ENCODE data around the gene NUDCD3. TPM values are rescaled to one million over a fixed set of nuclear protein-coding genes. Genes with fewer than 3 reads are reported as not detected.

NUDCD3 gene
- total RNA-seq, 2 experiments from 2014 or later: 99.1 to 113 TPM

GRCh38 chr7:44382459-44383265 is 107.8 kb downstream of the NUDCD3 start:
- POLR2A ChIA-PET: no interaction called here
- H3K27ac Mint-ChIP-seq: no peak overlapping the region
- H3K27me3 Mint-ChIP-seq: no peaks in the 10 kb centered on the region
- DNase-seq (no peak), ATAC-seq (ENCODE audit: low read depth) (no peak)
- peaks cover 1% of the 10 kb centered on the region for H3K36me3 Mint-ChIP-seq
- H3K9me3 Mint-ChIP-seq: no peaks in the 10 kb centered on the region
- H3K4me3 Mint-ChIP-seq: no peak overlapping the region
- peaks cover 4% of the 10 kb centered on the region for H3K4me1 Mint-ChIP-seq

- Mint-ChIP-seq H3K36me3 (peaks cover 1% of the 10 kb centered on the region), H3K27me3 (no peaks in the 10 kb centered on the region), H3K27ac (peak overlapping the region; percentile 30), H3K4me1 (peaks cover 2% of the 10 kb centered on the region), H3K9me3 (no peaks in the 10 kb centered on the region), H3K4me3 (no peak overlapping the region)
- no peak for DNase-seq
- POLR2A ChIA-PET: interaction anchor here (0.6 kb wide), 1 partner anchor 645 kb away, joined by 3 read pairs; no protein-coding TSS in a partner anchor
- ATAC-seq (ENCODE audit: low read depth): no peak
Observed at GRCh38 chr7:44381494-44382220, 108.8 kb downstream of the NUDCD3 start.

GRCh38 chr7:44380831-44381493 is 109.5 kb downstream of the NUDCD3 start:
- no peaks in the 10 kb centered on the region for H3K27me3 Mint-ChIP-seq

GRCh38 chr7:44380189-44380830 is 110.1 kb downstream of the NUDCD3 start:
- H3K27ac Mint-ChIP-seq: no peak overlapping the region
- DNase-seq: no peak
- POLR2A ChIA-PET: no interaction called here

More at GRCh38 chr7:44380831-44381493, 109.5 kb downstream of the NUDCD3 start:
- Mint-ChIP-seq H3K4me3 (no peak overlapping the region), H3K9me3 (no peaks in the 10 kb centered on the region), H3K4me1 (peaks cover 2% of the 10 kb centered on the region), H3K27ac (peak overlapping the region; percentile 30), H3K36me3 (peaks cover 1% of the 10 kb centered on the region)
- POLR2A ChIA-PET: no interaction called here
- ATAC-seq (ENCODE audit: low read depth) (no peak), DNase-seq (no peak)

GRCh38 chr7:44379366-44380188 is 110.9 kb downstream of the NUDCD3 start:
- H3K27me3 Mint-ChIP-seq: peaks cover 2% of the 10 kb centered on the region
- DNase-seq (no peak), ATAC-seq (ENCODE audit: low read depth) (no peak)
- no peak overlapping the region for H3K27ac Mint-ChIP-seq
- POLR2A ChIA-PET: no interaction called here
- H3K4me1 Mint-ChIP-seq: peaks cover 2% of the 10 kb centered on the region
- H3K36me3 Mint-ChIP-seq: no peaks in the 10 kb centered on the region
- no peak overlapping the region for H3K4me3 Mint-ChIP-seq
- H3K9me3 Mint-ChIP-seq: no peaks in the 10 kb centered on the region

More at GRCh38 chr7:44380189-44380830, 110.1 kb downstream of the NUDCD3 start:
- Mint-ChIP-seq H3K9me3 (no peaks in the 10 kb centered on the region), H3K27me3 (no peaks in the 10 kb centered on the region), H3K4me1 (peaks cover 2% of the 10 kb centered on the region), H3K36me3 (no peaks in the 10 kb centered on the region), H3K4me3 (no peak overlapping the region)
- no peak for ATAC-seq (ENCODE audit: low read depth)

GRCh38 chr7:44378744-44379143 is 111.7 kb downstream of the NUDCD3 start:
- no peak overlapping the region for H3K27ac Mint-ChIP-seq
- DNase-seq: no peak
- H3K27me3 Mint-ChIP-seq: peaks cover 2% of the 10 kb centered on the region
- H3K36me3 Mint-ChIP-seq: no peaks in the 10 kb centered on the region
- POLR2A ChIA-PET: no interaction called here
- H3K9me3 Mint-ChIP-seq: no peaks in the 10 kb centered on the region
- ATAC-seq (ENCODE audit: low read depth): no peak
- no peak overlapping the region for H3K4me3 Mint-ChIP-seq
- H3K4me1 Mint-ChIP-seq: peaks cover 2% of the 10 kb centered on the region

GRCh38 chr7:44377681-44378421 is 112.6 kb downstream of the NUDCD3 start:
- Mint-ChIP-seq H3K4me3 (no peak overlapping the region), H3K9me3 (no peaks in the 10 kb centered on the region), H3K36me3 (no peaks in the 10 kb centered on the region), H3K27me3 (peaks cover 2% of the 10 kb centered on the region), H3K27ac (no peak overlapping the region), H3K4me1 (peaks cover 5% of the 10 kb centered on the region)
- no peak for ATAC-seq (ENCODE audit: low read depth)
- DNase-seq: no peak
- POLR2A ChIA-PET: no interaction called here

- ATAC-seq (ENCODE audit: low read depth) (no peak), DNase-seq (no peak)
- H3K4me3 Mint-ChIP-seq: no peak overlapping the region
- H3K36me3 Mint-ChIP-seq: no peaks in the 10 kb centered on the region
- peaks cover 8% of the 10 kb centered on the region for H3K4me1 Mint-ChIP-seq
- H3K9me3 Mint-ChIP-seq: no peaks in the 10 kb centered on the region
- POLR2A ChIA-PET: no interaction called here
- H3K27ac Mint-ChIP-seq: peak overlapping the region; percentile 34
- peaks cover 2% of the 10 kb centered on the region for H3K27me3 Mint-ChIP-seq
Observed at GRCh38 chr7:44377134-44377463, 113.4 kb downstream of the NUDCD3 start.

GRCh38 chr7:44376429-44377133 is 113.9 kb downstream of the NUDCD3 start:
- DNase-seq (no peak), ATAC-seq (ENCODE audit: low read depth) (no peak)
- Mint-ChIP-seq H3K36me3 (no peaks in the 10 kb centered on the region), H3K4me1 (peaks cover 8% of the 10 kb centered on the region), H3K27ac (peak overlapping the region; percentile 34), H3K4me3 (no peak overlapping the region), H3K9me3 (no peaks in the 10 kb centered on the region), H3K27me3 (peaks cover 2% of the 10 kb centered on the region)
- POLR2A ChIA-PET: no interaction called here

- POLR2A ChIA-PET: no interaction called here
- Mint-ChIP-seq H3K4me1 (peaks cover 8% of the 10 kb centered on the region), H3K36me3 (no peaks in the 10 kb centered on the region), H3K27ac (no peak overlapping the region), H3K9me3 (no peaks in the 10 kb centered on the region), H3K4me3 (no peak overlapping the region), H3K27me3 (peaks cover 9% of the 10 kb centered on the region)
- no peak for ATAC-seq (ENCODE audit: low read depth)
- DNase-seq: no peak
Observed at GRCh38 chr7:44375926-44376342, 114.5 kb downstream of the NUDCD3 start.

- POLR2A ChIA-PET: no interaction called here
- Mint-ChIP-seq H3K27ac (peak overlapping the region; percentile 45), H3K4me3 (no peak overlapping the region), H3K36me3 (no peaks in the 10 kb centered on the region), H3K4me1 (peaks cover 8% of the 10 kb centered on the region), H3K27me3 (peaks cover 15% of the 10 kb centered on the region), H3K9me3 (no peaks in the 10 kb centered on the region)
- DNase-seq (no peak), ATAC-seq (ENCODE audit: low read depth) (no peak)
Observed at GRCh38 chr7:44375236-44375699, 115.2 kb downstream of the NUDCD3 start.

Measured in activated naive CD8-positive, alpha-beta T cell treated with anti-CD3 and anti-CD28 coated beads, Interleukin-2, amount 10 ng/mL, durations not matched to agents 7 days and 5 days (primary cell).